ENCODE results near the gene WNK2. TPM values are rescaled to one million over a fixed set of nuclear protein-coding genes. Genes with fewer than 3 reads are reported as not detected.

WNK2 gene
- 10 to 100 TPM in 3 of 9 donors, 1 to 10 TPM in 6; 1.1 to 14.9 (median 8.3) TPM for total RNA-seq
- polyA plus RNA-seq, result 10 to 100 TPM in 1 of 3 donors, 1 to 10 TPM in 2; 3.3 to 17.6 (median 9.2) TPM
- long read RNA-seq, donor 1, result 0 reads
- long read RNA-seq, donor 2, result 0 reads
- long read RNA-seq, donor 3, result 0 reads
- long read RNA-seq, donor 4, result 0 reads
- long read RNA-seq, donor 5, partial matches to known transcripts, result 1 of 4 reads
- long read RNA-seq, donor 5, other reads (novel, unspliced or antisense), result 3 of 4 reads
- long read RNA-seq, donor 6, partial matches to known transcripts, result 1 of 2 reads
- long read RNA-seq, donor 6, other reads (novel, unspliced or antisense), result 1 of 2 reads
- long read RNA-seq, donor 7, result 0 reads
- long read RNA-seq, donor 8, result 0 reads
- long read RNA-seq, donor 9, result 0 reads
- long read RNA-seq, donor 10, result 0 reads

GRCh38 chr9:93183663-93184431 is at the start of gene WNK2:
TSS of gene WNK2 (plus strand) at chr9:93184139. CDS start at chr9:93184930, 791 bp downstream.
- no peak within 1 kb of the TSS for H3K27ac ChIP-seq
- H3K36me3 ChIP-seq (replicated peaks in 1 of 2), result no peaks in the 10 kb centered on the region
- intact Hi-C loops (cut with DNase I), result no loop called here
- peak within 1 kb of the TSS in 2 of 4 donors; percentile 22 to 80 for H3K4me3 ChIP-seq
- no peak for TF ChIP-seq POLR2A (IDR thresholded peaks at IDR 0.05)
- no peak for TF ChIP-seq CTCF (IDR thresholded peaks at IDR 0.05)
- H3K4me1 ChIP-seq (replicated peaks in 1 of 2), result peaks cover 6 to 11% of the 10 kb centered on the region in 2 donors
- DNase-seq, result peak in 3 of 7 donors; percentile 22 to 45 (median 24)
- no peaks in the 10 kb centered on the region for H3K9me3 ChIP-seq (replicated peaks in 1 of 3)
- peaks cover 3% of the 10 kb centered on the region for H3K27me3 ChIP-seq
- WGBS, 4 donors, result 0 to 2% (median 1%) methylated on average over 7 to 82 of the region's 82 CpGs

- H3K27me3 ChIP-seq, result no peaks in the 10 kb centered on the region
- no peaks in the 10 kb centered on the region for H3K9me3 ChIP-seq (replicated peaks in 1 of 3)
- peak in 1 of 7 donors; percentile 19 for DNase-seq
- no peak for TF ChIP-seq CTCF (IDR thresholded peaks at IDR 0.05)
- TF ChIP-seq POLR2A (IDR thresholded peaks at IDR 0.05), result no peak
- H3K36me3 ChIP-seq (replicated peaks in 1 of 2), result no peaks in the 10 kb centered on the region
- peak overlapping the region; percentile 75 to 99 (median 97) for H3K27ac ChIP-seq
- H3K4me3 ChIP-seq, result peak overlapping the region in 3 of 4 donors; percentile 11 to 87 (median 76)
- peaks cover 32 to 49% of the 10 kb centered on the region in 2 donors for H3K4me1 ChIP-seq (replicated peaks in 1 of 2)
- WGBS, 4 donors, result 72 to 82% (median 78%) methylated on average over 8 to 14 of the region's 14 CpGs
- intact Hi-C loops (cut with DNase I), result no loop called here
These were observed 49.0 kb upstream of the WNK2 start for GRCh38 chr9:93134740-93135444.

- intact Hi-C loops (cut with DNase I), result no loop called here
- DNase-seq, result peak in 1 of 7 donors; percentile 26
- H3K4me3 ChIP-seq, result no peak overlapping the region
- TF ChIP-seq CTCF (IDR thresholded peaks at IDR 0.05), result no peak
- TF ChIP-seq POLR2A (IDR thresholded peaks at IDR 0.05), result peak in 1 of 2 donors; percentile 53
- no peak overlapping the region for H3K27ac ChIP-seq
- 57 to 65% (median 60%) methylated on average over 7 to 11 of the region's 11 CpGs for WGBS, 4 donors
- peaks cover 25 to 38% of the 10 kb centered on the region in 2 donors for H3K4me1 ChIP-seq (replicated peaks in 1 of 2)
- no peaks in the 10 kb centered on the region for H3K36me3 ChIP-seq (replicated peaks in 1 of 2)
- H3K27me3 ChIP-seq, result no peaks in the 10 kb centered on the region
- no peaks in the 10 kb centered on the region for H3K9me3 ChIP-seq (replicated peaks in 1 of 3)
These were observed 47.9 kb upstream of the WNK2 start for GRCh38 chr9:93136011-93136440.

Data from adrenal gland (tissue), 19 donors.